HTERT RPE-1 (cell line): ENCODE results near the gene ANKMY2.
"Not testable (repeated sequence)": the region's sequence is repeated elsewhere in the genome, so short reads cannot be mapped to it uniquely, and the experiment has no call there.

Experiments used
- in situ Hi-C: fragments of 300-500 bp; cut with MboI; formaldehyde crosslinking; loops from 4 replicates; pipeline ENCODE4 v1.14.3; 2020; ENCODE audit warnings: low sequenced_read_pairs

The ANKMY2 gene

GRCh38 chr7:16627236-16627635, 18.3 kb downstream of the ANKMY2 start:
- in situ Hi-C loops, result no loop called here

GRCh38 chr7:16626388-16626787, 19.2 kb downstream of the ANKMY2 start:
- in situ Hi-C loops, result no loop called here

- in situ Hi-C loops, result no loop called here
Observed at GRCh38 chr7:16619979-16620408, 25.6 kb downstream of the ANKMY2 start.

DNA sequence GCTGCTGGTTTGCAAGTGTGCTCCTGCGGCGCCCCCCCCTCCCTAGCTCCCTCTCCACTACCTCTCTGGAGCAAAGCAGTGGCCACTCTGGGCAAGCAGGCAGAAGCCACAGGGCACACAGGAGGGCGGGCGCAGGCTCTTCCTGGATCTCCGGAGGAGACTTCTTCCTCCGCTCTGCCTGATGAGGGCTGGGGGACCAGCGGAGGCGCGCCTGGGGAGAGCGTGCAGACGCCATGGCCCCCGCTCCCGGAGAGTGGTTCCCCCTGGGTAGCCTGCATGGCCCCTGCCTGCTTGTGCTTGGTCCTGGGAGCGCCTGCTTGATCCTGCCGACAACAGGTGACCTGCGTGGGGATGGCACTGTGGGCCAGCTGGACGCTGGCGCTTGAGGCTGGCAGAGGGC, 29.0 kb downstream of the ANKMY2 start:
- in situ Hi-C loops, result no loop called here

GRCh38 chr7:16616122-16616521, 29.4 kb downstream of the ANKMY2 start:
- in situ Hi-C loops, result no loop called here

DNA sequence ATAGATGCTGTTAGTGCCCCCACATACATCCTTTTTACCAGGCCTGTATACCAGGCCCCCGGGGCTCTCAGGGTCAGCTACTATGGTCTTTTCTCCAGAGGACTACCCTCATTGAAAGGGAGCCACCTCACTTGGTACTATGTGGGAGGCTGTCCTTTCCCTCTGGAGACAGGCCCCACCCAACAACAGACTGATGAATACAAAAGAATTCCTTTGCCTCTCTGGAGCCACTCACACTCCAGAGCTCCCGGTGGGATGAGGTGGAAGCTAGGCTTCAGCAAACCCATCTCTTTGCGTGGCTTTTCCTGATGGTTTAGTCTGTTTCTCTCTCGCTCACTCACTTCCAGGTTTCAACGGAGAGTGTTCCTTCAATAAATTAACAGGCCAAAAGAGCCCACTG, 30.3 kb downstream of the ANKMY2 start:
- in situ Hi-C loops, result no loop called here

DNA sequence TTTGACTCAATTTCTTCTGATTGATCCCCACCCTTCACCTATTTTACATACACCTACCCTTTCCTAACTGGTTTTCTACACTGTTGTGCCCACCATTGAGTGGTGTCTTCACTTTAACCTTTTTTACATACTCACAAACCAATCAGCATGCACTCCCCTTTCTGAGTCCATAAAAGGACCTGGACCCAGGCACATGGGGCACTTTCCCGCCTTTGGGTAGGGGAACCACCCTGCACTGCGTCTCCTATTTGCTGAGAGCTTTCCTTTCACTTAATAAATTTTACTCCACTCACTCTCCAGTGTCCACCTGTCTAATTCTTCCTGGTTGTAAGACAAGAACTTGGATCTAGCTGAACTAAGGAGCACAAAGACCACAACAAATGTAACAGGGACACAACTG, 33.8 kb downstream of the ANKMY2 start:
- in situ Hi-C loops, result no loop called here

- in situ Hi-C loops, result no loop called here
Observed at GRCh38 chr7:16609842-16610450, 35.6 kb downstream of the ANKMY2 start.

DNA sequence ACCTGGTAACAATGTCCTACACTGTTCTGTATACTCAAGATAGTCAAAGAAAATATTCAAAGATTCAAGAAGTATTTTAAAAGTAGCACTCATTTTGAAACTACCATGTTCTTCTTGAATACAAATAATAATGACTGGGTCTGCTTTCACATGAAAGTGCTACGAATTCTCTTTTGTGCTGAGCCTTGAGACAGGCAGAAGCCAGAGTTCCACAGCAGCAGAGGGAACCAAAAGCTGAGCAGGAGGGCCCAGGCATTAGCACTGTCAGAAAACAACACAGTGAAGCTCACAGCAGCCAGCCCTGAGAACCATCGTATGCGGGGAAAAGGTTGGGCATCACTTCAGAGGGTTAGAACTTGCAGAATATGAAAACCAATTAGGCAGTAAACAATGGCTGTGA, 38.9 kb downstream of the ANKMY2 start:
- in situ Hi-C loops, result no loop called here

DNA sequence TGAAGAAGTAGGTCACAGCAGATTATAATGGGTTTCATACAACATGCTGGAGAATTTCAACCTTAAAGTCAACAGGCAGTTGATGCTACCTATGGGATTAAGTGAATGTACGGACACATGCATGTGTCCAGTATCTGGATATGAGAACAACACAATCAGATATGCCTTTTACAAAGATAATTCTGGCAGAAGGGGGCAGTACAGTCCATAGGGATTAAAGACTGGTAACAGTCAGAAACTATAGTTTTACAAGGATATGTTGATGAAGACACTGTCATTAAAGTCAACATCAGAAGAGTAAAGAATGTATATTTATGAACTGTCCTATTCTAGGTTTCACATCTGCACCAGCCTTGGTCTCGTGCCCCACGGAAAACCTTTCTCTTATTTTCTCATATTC, 41.5 kb downstream of the ANKMY2 start:
- in situ Hi-C loops, result no loop called here

- in situ Hi-C loops, result no loop called here
Observed at GRCh38 chr7:16603633-16604032, 41.9 kb downstream of the ANKMY2 start.

DNA sequence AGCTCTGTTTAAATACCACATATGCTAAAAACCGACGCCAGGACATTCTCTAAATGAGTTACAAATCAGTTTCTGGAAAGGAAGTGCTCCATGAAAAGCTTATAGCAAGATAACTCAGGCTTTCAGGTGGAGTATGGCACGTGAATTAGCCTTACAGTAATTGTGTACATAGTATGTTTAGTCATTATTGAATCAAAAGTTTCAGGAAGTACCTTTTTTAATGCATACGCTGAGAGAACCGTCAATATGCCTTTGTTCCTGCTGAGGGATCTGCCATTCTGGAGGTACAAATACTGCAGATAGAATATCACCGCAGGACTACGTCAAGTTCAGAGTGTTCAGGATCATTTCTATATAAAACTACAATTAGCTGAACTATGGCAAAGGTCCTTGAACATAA, 45.7 kb downstream of the ANKMY2 start:
- in situ Hi-C loops, result no loop called here

DNA sequence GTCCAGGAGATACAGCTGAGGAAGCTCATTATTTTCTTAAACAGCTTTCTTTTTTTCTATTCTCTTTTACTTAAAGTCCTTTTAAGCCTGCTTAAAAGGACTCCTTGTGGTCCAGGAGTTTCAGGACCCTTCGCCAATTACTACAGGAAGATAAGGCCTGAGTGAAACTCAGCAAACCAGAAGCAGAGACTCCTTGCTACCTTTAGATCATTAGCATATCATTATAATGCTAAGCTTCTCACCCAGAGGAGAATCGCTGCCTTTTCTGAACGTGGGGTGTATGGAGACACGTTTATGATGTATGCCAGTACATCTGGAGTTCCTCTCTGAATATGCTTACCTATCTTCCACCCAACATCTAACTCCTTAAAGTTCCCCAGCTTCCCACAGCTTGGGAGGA, 47.5 kb downstream of the ANKMY2 start:
- in situ Hi-C loops, result no loop called here

GRCh38 chr7:16595596-16595995, 50.0 kb downstream of the ANKMY2 start:
- in situ Hi-C loops, result not testable (repeated sequence)

DNA sequence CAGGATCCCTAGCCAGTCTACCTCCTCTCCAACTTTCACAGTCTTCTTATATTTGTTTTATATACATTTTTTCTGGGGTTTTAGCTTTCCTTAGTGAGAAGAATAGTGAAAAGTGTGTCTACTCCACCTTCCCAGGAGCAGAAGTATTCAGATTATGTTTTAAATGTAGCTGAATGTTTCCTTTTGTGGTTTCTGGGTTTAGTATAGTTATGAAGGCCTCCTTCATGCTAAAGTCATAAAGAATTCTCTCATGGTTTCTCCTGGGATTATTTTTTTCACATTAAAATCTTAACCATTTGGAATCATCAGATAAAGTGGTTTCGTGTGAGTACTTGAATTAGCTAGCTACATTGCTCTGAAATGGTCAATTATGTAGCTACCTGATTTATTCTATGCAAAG, 50.9 kb downstream of the ANKMY2 start:
- in situ Hi-C loops, result no loop called here

- in situ Hi-C loops, result no loop called here
Observed at GRCh38 chr7:16594061-16594460, 51.5 kb downstream of the ANKMY2 start.

DNA sequence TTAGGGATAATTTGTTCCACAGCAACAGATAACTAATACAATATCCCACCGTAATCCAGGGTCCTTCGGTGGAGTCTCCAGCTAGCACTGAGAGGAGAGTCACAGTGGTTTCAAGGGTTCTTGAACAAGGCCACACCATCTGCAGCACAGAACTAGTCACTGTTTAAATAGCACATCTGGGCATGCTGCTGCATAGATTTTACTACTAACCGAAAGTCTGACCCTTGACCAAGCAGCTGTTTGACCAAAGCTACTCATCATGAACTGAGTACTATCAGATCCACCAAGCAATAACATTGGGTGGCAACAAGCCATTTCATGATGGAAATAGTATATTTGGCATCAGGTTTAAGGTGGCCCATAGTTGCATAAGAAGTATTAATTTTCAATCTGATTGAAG, 53.2 kb downstream of the ANKMY2 start:
- in situ Hi-C loops, result no loop called here

DNA sequence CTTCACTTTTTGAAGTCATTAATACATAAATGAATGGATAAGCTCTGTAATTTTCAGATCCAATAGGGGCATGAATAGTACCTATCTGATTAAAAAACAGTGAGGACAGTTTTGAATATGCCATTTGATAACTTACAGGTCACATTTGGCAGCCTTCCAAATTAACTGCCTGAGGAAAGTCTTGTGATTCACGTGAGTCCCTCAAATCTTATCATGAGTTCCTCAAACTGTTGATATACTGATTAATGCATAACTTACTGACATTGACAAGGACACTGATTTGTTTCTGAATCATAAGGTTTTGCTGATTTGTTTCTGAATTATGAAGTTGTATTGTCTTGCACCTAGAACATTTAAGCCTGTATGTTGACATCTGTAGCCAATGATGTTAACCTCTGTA, 55.1 kb downstream of the ANKMY2 start:
- in situ Hi-C loops, result no loop called here

- in situ Hi-C loops, result no loop called here
Observed at GRCh38 chr7:16589881-16590280, 55.7 kb downstream of the ANKMY2 start.

GRCh38 chr7:16587790-16588189, 57.8 kb downstream of the ANKMY2 start:
- in situ Hi-C loops, result no loop called here

DNA sequence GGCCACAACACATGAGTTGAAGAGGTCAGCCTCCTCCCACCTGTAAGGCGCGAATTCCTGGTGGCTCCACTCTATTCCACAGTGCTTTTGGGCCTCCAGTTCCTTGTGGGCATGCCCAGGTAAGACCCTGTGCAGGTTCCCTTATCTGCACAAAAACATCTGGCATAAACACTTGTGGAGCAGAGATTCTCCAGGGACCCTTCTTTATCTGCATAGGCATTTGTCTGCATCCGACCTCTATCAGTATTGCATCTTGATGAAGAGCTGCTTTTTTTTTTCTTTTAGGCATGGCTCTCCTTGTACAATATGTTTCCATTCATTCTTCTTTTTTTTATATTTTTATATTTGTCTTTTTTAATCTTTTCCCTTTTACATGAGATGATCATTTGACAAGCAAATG, 58.4 kb downstream of the ANKMY2 start:
- in situ Hi-C loops, result no loop called here

DNA sequence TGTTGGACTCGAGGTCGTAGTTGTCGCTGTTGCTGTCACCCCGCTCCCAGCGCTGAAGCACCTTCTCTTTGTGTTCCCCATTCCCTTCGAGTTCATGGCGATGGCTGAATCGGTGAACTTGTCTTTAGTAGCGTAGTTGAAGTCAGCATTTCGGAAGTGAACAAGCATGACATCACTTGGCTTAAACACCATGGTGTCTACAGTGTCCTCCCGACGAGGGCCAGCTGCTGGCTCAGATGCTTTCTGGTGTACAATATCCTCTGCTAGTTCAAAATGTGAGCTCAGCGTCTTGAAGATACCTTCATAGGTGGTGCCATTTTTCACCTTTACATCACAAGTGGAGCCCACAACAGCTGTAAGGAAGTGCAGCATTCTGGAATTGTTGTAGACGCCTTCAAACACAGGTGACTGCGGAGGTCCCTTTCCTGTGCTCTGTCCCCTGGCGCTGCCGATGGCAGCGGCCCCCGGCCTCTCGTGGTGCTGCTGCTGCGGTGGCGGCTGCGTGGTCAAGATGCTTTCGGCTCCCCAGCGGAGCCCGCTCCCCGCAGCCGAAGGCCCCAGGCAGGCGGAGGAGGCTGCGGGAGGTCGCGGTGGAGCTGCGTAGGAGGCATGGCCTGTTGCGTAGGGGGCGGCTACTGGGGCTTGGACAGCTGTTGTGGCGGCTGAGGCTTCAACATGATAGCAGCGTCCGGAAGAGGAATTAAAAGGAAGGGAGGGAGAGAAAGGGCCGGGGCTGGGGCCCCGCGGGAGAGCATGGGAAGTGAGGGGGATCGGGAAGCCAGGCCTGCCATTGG, 59.3 kb downstream of the ANKMY2 start:
- in situ Hi-C loops, result no loop called here

DNA sequence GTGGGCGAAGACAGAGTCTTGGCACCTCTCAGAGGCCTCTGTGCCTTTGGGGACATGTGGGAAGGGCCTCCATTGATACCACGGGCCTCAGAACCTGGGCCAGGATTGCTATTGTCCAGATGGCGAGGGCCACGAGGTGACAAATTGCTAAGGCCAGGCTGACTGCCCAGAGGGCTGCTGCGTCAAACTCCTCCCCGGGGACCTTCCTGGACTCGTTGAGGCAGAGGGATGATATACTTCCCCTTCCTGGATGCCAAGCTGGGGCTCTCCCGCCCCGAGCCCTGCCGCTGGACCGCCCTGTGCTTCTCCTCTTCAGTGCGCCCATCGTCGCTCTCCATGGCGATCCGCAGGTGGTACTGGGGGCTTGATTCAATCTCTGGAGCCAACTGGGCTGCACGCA, 60.0 kb downstream of the ANKMY2 start:
- in situ Hi-C loops, result no loop called here
